Neural progenitor cell (in vitro differentiated cells): Measurements from ENCODE around the gene MYLK. TPM values are rescaled to one million over a fixed set of nuclear protein-coding genes. Genes with fewer than 3 reads are reported as not detected.

Experiments
- DNase-seq: peaks from one replicate; pipeline ENCODE4 v3.0.0-alpha.2; 2016; ENCODE audit warnings: low spot score
- H2AFZ ChIP-seq: fragments of 200-600 bp; sonication (generic); replicated peaks from 2 replicates; pipeline ENCODE4 v1.6.1; 2016; ENCODE audit warnings: antibody characterized with exemption
- H3F3A ChIP-seq: fragments of 200-600 bp; sonication (generic); 2 replicates; pipeline ENCODE4 v1.6.1; 2016; ENCODE audit warnings: antibody characterized with exemption, low read depth
- H3K27ac ChIP-seq: fragments of 200-600 bp; sonication (generic); 2 replicates; pipeline ENCODE4 v1.5.1; 2016; ENCODE audit warnings: mild to moderate bottlenecking
- H3K27me3 ChIP-seq: fragments of 200-600 bp; sonication (generic); 2 replicates; pipeline ENCODE4 v1.6.1; 2016; ENCODE audit warnings: mild to moderate bottlenecking, moderate library complexity
- H3K36me3 ChIP-seq: fragments of 200-600 bp; sonication (generic); 2 replicates; pipeline ENCODE4 v1.5.1; 2016
- H3K4me1 ChIP-seq: fragments of 200-600 bp; sonication (generic); 2 replicates; pipeline ENCODE4 v1.6.1; 2016; ENCODE audit warnings: mixed run types
- H3K4me2 ChIP-seq: fragments of 200-600 bp; sonication (generic); 2 replicates; pipeline ENCODE4 v1.6.1; 2016
- H3K4me3 ChIP-seq: fragments of 200-600 bp; sonication (generic); 2 replicates; pipeline ENCODE4 v1.5.1; 2016
- H3K79me2 ChIP-seq: fragments of 200-600 bp; sonication (generic); 2 replicates; pipeline ENCODE4 v1.6.1; 2016; ENCODE audit warnings: low read depth
- H3K9ac ChIP-seq: fragments of 200-600 bp; sonication (generic); 2 replicates; pipeline ENCODE4 v1.6.1; 2016
- H3K9me3 ChIP-seq: fragments of 200-600 bp; sonication (generic); 2 replicates; pipeline ENCODE4 v1.5.1; 2016; ENCODE audit warnings: low read depth
- H4K20me1 ChIP-seq: fragments of 200-600 bp; sonication (generic); 2 replicates; pipeline ENCODE4 v1.6.1; 2016; ENCODE audit warnings: low read depth
- H3K27ac Mint-ChIP-seq: 3 replicates; pipeline ENCODE4 v1.8.0; 2021; ENCODE audit warnings: mixed read lengths
- H3K27me3 Mint-ChIP-seq: 2 replicates; pipeline ENCODE4 v1.8.0; 2022; ENCODE audit warnings: low read depth, mild to moderate bottlenecking, inconsistent platforms, moderate library complexity, mixed read lengths; ENCODE audit not compliant: insufficient read depth
- H3K36me3 Mint-ChIP-seq: 3 replicates; pipeline ENCODE4 v1.8.0; 2021; ENCODE audit warnings: mixed read lengths
- H3K4me1 Mint-ChIP-seq: 3 replicates; pipeline ENCODE4 v1.8.0; 2021; ENCODE audit warnings: mixed read lengths
- H3K4me3 Mint-ChIP-seq: 3 replicates; pipeline ENCODE4 v1.8.0; 2021; ENCODE audit warnings: mild to moderate bottlenecking, moderate library complexity, mixed read lengths
- H3K9me3 Mint-ChIP-seq: 3 replicates; pipeline ENCODE4 v1.8.0; 2020; ENCODE audit warnings: mixed read lengths
- CTCF ChIP-seq: fragments of 200-600 bp; sonication (generic); IDR thresholded peaks from 2 replicates; pipeline ENCODE4 v1.5.1; 2017; ENCODE audit warnings: antibody characterized with exemption, mild to moderate bottlenecking
- EZH2 ChIP-seq: fragments of 200-600 bp; sonication (generic); IDR thresholded peaks from 2 replicates; pipeline ENCODE4 v1.6.1; 2017; ENCODE audit warnings: antibody characterized with exemption, mild to moderate bottlenecking, moderate library complexity
- EZH2phosphoT487 ChIP-seq: fragments of 200-600 bp; sonication (generic); IDR thresholded peaks from 2 replicates; pipeline ENCODE4 v1.6.1; 2017; ENCODE audit warnings: antibody characterized with exemption
- total RNA-seq: library from RNA; depleted of rRNA; stranded (reverse); fragments of >200 nt; gene quantifications from 2 replicates; pipeline ENCODE4 v1.2.3, GENCODE V29; 2015; ENCODE audit warnings: low replicate concordance

MYLK gene
- total RNA-seq, 1 donor from 2014 or later = 28.4 TPM

- Histone ChIP-seq H3F3A (peaks cover 5% of the 10 kb centered on the region), H3K27me3 (no peaks in the 10 kb centered on the region), H3K9me3 (no peaks in the 10 kb centered on the region), H2AFZ (no peak overlapping the region), H3K4me1 (no peaks in the 10 kb centered on the region), H3K4me3 (no peak overlapping the region), H3K9ac (no peak overlapping the region), H3K27ac (no peak overlapping the region), H3K79me2 (no peaks in the 10 kb centered on the region), H4K20me1 (peaks cover 4% of the 10 kb centered on the region), H3K36me3 (no peaks in the 10 kb centered on the region), H3K4me2 (no peak overlapping the region)
- no peak overlapping the region for H3K4me3 Mint-ChIP-seq
- H3K27me3 Mint-ChIP-seq = no peaks in the 10 kb centered on the region
- peaks cover 17% of the 10 kb centered on the region for H3K4me1 Mint-ChIP-seq
- no peak for DNase-seq
- TF ChIP-seq EZH2 (no peak), CTCF (no peak), EZH2phosphoT487 (no peak)
- H3K27ac Mint-ChIP-seq = peak overlapping the region; percentile 46
- peaks cover 31% of the 10 kb centered on the region for H3K36me3 Mint-ChIP-seq
- H3K9me3 Mint-ChIP-seq = no peaks in the 10 kb centered on the region
Observed at GRCh38 chr3:123648696-123649405, 235.3 kb downstream of the MYLK start.

GRCh38 chr3:123644358-123644757 lies 239.8 kb downstream of the MYLK start:
- Histone ChIP-seq H3F3A (peaks cover 11% of the 10 kb centered on the region), H4K20me1 (no peaks in the 10 kb centered on the region), H3K9ac (no peak overlapping the region), H3K36me3 (no peaks in the 10 kb centered on the region), H3K4me1 (peaks cover 15% of the 10 kb centered on the region), H3K4me3 (no peak overlapping the region), H3K79me2 (no peaks in the 10 kb centered on the region), H3K4me2 (no peak overlapping the region), H3K27ac (no peak overlapping the region), H3K9me3 (no peaks in the 10 kb centered on the region), H3K27me3 (no peaks in the 10 kb centered on the region), H2AFZ (no peak overlapping the region)
- H3K4me3 Mint-ChIP-seq = no peak overlapping the region
- H3K9me3 Mint-ChIP-seq = no peaks in the 10 kb centered on the region
- no peak for DNase-seq
- H3K4me1 Mint-ChIP-seq = peaks cover 26% of the 10 kb centered on the region
- H3K36me3 Mint-ChIP-seq = peaks cover 39% of the 10 kb centered on the region
- TF ChIP-seq EZH2 (no peak), EZH2phosphoT487 (no peak), CTCF (no peak)
- H3K27ac Mint-ChIP-seq = no peak overlapping the region
- peaks cover 3% of the 10 kb centered on the region for H3K27me3 Mint-ChIP-seq

GRCh38 chr3:123642957-123643330 lies 241.2 kb downstream of the MYLK start:
- Histone ChIP-seq H3F3A (peaks cover 11% of the 10 kb centered on the region), H2AFZ (no peak overlapping the region), H3K9ac (no peak overlapping the region), H3K4me3 (no peak overlapping the region), H3K4me2 (no peak overlapping the region), H3K27me3 (no peaks in the 10 kb centered on the region), H3K27ac (no peak overlapping the region), H3K36me3 (no peaks in the 10 kb centered on the region), H3K9me3 (no peaks in the 10 kb centered on the region), H3K79me2 (no peaks in the 10 kb centered on the region), H4K20me1 (no peaks in the 10 kb centered on the region), H3K4me1 (peaks cover 20% of the 10 kb centered on the region)
- Mint-ChIP-seq H3K9me3 (no peaks in the 10 kb centered on the region), H3K36me3 (peaks cover 40% of the 10 kb centered on the region), H3K4me3 (no peak overlapping the region), H3K27ac (no peak overlapping the region), H3K4me1 (peaks cover 31% of the 10 kb centered on the region), H3K27me3 (peaks cover 3% of the 10 kb centered on the region)
- no peak for DNase-seq
- no peak for TF ChIP-seq EZH2phosphoT487
- no peak for TF ChIP-seq EZH2
- no peak for TF ChIP-seq CTCF
